Inferior parietal cortex (tissue), 1 donor: Measurements from ENCODE around the gene FAXDC2.
"Not testable (repeated sequence)": the region's sequence is repeated elsewhere in the genome, so short reads cannot be mapped to it uniquely, and the experiment has no call there.

ENCODE experiments used
- DNase-seq: peaks from one replicate; pipeline ENCODE4 v3.0.0-alpha.2; 2016; ENCODE audit errors: extremely low spot score

FAXDC2 gene

DNA sequence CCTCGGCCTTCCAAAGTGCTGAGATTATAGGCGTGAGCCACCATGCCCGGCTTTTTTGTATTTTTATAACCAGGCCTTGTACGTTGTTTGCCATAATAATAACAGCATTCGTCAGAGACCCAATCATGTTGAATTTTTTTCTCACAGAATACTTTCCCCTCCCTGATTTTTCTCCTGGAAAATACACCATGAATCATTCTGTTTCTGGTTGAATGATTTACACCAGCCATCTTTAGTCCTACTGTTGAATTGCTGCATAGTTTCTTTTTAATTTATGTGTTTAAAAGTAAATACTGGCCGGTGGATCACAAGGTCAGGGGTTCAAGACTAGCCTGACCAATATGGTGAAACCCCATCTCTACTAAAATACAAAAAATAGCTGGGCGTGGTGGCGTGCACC lies 11.5 kb upstream of the FAXDC2 start:
- no peak for DNase-seq

DNA sequence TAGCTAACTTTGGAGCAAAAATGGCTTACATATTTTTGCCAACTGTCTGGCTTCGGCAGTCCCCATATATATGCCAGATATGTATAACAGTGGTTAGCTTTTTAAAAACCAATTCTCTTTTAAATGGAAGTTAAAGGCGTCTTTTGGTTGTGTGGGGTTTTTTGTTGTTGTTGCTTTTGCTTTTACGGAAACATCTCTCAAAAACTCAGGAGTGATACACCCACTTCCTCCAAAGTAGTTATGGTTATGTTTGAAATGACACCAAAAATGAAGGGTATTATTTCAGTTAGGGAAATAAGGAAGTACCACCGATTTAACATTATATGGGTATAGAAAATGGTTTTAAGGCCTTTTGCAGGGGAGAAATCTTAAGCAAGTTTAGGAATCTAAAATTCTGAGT lies 10.4 kb upstream of the FAXDC2 start:
- DNase-seq = no peak

DNA sequence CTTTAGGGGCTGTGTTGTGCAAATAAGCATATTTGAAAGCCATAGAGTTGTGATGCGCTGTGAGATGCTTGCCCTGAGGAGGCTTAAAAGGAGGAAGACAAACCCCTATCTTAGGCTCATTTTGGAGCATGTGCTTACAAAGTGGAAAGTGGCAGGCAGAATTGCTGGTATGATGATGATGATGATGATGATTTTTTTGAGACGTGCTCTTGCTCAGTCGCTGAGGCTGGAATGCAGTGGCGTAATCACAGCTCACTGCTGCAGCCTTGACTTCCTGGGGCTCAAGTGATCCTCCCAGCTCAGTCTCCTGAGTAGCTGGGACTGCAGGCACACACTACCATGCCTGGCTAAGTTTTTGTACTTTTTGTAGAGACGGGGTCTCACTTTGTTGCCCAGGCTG lies 9.7 kb upstream of the FAXDC2 start:
- DNase-seq = no peak

GRCh38 chr5:154858972-154859871 lies 8.8 kb upstream of the FAXDC2 start:
- no peak for DNase-seq

- peak; percentile 97 for DNase-seq
Observed at GRCh38 chr5:154858297-154858971, 8.0 kb upstream of the FAXDC2 start, which contains the start of gene CNOT8. TSS of gene CNOT8 (plus strand) at chr5:154858627. CDS start at chr5:154863279, 4,652 bp downstream.

GRCh38 chr5:154857530-154858296 lies 7.3 kb upstream of the FAXDC2 start:
- DNase-seq = peak; percentile 87

DNA sequence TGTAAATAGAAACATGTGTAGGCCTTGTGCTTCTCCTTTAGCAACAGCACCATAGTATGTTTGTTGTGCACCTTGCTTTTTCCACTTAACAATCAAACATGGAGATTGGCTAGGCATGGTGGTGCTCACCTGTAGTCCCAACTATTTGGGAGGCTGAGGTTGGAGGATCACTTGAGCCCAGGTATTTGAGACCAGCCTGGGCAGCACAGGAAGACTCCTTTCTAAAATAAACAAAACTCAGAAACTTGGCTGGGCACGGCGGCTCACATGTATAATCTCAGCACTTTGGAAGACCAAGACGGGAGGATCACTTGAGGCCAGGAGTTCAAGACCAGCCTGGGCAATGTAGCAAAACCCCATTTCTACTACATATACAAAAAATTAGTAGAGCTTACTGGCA lies 948 bp upstream of the FAXDC2 start:
- DNase-seq = no peak

DNA sequence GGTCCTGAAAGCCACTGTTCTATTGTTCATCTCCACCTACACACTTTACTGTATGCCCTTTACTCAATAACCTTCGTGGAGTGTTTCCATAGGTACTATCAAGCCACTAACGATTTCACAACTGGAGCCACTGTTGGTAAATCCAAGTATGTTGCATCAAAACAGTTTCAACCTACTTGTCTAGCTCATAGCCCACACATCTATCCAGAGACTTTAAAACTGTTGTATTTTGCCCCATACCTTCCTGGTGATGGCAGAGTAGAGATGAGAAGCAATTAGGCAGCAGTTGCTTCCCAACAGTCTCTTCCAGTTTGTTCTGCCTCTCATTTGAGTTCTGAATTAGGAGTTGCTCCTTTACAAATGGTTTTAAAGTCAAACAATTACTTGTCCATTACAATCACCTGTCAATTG lies 607 bp downstream of the FAXDC2 start:
- DNase-seq = peak; percentile 63

GRCh38 chr5:154849264-154849785 lies 1.1 kb downstream of the FAXDC2 start:
- no peak for DNase-seq

GRCh38 chr5:154844809-154845208 lies 5.6 kb downstream of the FAXDC2 start:
- DNase-seq = no peak

DNA sequence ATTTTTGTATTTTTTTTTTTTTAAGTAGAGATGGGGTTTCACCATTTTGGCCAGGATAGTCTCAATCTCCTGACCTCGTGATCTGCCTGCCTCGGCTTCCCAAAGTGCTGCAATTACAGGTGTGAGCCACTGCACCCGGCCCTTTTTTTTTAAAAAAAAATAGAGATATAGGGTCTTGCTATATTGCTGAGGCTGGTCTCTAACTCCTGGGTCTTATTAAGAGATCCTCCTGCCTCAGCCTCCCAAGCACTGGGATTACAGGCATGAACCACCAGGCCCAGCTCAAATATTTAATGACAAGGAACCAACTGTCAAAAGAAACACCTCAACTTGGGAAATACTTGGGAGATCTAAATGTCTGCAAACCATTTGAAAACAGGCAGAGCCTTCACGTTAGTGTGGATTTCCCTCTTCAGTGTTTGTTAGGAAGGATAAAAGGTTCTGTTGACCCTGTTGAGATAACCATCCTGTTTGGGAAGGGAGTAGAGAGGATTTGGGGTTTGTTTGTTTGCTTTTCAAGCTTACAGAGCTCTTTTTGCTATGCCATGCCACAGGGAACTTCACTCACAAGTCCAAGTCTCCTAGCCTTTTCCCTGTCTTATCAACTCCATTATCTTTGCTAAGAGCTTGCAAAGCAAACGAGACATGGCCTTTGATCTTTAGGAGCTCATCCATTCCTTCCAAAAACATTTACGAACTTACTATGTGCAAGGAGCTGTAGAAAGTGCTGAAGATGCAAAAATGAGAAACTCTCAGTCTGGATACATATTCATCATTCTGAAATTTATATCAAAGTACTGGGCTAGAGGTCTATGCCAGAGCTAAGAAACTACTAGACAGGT lies 7.5 kb downstream of the FAXDC2 start:
- DNase-seq = no peak

GRCh38 chr5:154841273-154841661 lies 9.1 kb downstream of the FAXDC2 start:
- DNase-seq = no peak

DNA sequence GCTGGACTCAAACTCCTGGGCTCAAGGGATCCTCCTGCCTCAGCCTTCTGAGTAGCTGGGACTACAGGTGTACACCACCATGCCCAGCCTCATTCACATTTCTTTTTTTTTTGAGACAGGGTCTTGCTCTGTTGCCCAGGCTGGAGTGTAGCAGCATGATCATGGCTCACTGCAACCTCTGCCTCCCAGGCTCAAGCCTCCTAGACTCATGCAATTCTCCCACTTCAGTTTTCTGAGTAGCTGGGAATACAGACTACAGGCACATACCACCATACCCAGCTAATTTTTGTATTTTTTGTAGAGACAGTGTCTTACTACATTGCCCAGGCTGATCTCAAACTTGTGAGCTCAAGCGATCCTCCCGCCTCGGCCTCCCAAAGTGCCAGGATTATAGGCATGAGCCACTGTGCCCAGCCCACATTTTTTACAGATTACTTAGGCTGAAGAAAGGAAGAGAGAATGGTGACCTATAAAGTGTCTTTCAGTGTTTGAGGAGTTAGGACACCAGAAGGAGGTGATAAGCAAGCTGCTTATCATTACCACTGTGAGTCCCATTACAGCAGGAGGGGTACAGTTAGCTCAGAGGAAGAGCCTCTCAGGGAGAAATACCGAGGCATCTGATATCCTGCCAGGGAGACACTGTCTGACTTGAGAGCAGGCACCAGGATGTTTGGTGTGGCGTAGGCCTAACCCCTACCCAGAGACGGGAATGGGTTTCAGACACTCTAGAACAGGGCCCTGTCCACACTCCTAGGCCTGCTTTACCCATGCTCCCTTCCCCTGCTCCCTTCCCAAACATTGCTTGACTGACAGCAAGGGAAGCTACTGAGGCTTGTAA lies 9.7 kb downstream of the FAXDC2 start:
- DNase-seq = no peak

- no peak for DNase-seq
Observed at GRCh38 chr5:154837009-154837901, 13.1 kb downstream of the FAXDC2 start.

GRCh38 chr5:154836225-154836624 lies 14.2 kb downstream of the FAXDC2 start:
- DNase-seq = no peak

DNA sequence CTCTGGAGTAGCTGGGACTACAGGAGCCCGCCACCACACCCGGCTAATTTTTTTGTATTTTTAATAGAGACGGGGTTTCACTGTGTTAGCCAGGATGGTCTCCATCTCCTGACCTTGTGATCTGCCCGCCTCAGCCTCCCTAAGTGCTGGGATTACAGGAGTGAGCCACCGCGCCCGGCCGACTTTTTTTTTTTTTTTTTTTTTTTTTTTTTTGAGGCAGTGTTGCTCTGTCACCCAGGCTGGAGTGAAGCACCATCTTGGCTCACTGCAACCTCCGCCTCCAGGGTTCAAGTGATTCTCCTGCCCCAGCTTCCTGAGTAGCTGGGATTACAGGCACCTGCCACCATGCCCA lies 14.7 kb downstream of the FAXDC2 start:
- DNase-seq = not testable (repeated sequence)

- no peak for DNase-seq
Observed at GRCh38 chr5:154834053-154834452, 16.4 kb downstream of the FAXDC2 start.

- not testable (repeated sequence) for DNase-seq
Observed at GRCh38 chr5:154832804-154833203, 17.6 kb downstream of the FAXDC2 start.

GRCh38 chr5:154831451-154831850 lies 19.0 kb downstream of the FAXDC2 start:
- no peak for DNase-seq
